ENCODE measurements around the gene DUSP6.

Gene DUSP6

DNA sequence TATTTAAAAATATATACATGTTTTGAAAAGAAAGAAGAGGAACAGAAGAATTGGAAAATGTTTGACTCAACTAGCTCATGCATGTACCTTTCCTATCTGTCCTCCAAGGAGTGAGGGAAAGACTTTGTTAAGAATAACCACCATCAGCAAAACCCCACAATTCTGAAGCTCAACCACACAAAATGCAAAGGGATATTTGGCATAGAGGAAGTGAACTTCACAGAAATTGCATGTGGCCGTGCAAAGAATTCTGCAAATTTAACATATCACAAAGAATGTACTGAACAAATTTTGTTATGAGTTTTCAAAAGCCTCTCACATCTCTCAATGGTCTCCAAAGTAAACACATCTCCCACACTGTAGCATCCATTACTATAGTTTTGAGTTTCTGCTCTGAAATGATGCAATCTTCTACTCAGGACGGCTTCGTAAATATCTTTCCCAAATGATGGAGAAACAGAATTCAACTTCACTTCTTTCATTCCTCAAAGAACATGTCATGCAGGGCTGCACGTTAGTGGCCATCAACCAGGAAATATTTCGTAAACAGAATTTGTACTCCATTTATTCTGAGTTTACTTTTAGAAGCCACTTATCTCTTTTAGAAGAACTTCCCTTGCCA is 17.6 kb downstream of the DUSP6 start:
- DNase-seq (ENCODE audit: low read depth in 3 of 3, low spot score in 1 of 3) = no peak

- no peak for DNase-seq (ENCODE audit: low read depth in 3 of 3, low spot score in 1 of 3)
These were observed 18.6 kb downstream of the DUSP6 start for GRCh38 chr12:89333564-89334252.

DNA sequence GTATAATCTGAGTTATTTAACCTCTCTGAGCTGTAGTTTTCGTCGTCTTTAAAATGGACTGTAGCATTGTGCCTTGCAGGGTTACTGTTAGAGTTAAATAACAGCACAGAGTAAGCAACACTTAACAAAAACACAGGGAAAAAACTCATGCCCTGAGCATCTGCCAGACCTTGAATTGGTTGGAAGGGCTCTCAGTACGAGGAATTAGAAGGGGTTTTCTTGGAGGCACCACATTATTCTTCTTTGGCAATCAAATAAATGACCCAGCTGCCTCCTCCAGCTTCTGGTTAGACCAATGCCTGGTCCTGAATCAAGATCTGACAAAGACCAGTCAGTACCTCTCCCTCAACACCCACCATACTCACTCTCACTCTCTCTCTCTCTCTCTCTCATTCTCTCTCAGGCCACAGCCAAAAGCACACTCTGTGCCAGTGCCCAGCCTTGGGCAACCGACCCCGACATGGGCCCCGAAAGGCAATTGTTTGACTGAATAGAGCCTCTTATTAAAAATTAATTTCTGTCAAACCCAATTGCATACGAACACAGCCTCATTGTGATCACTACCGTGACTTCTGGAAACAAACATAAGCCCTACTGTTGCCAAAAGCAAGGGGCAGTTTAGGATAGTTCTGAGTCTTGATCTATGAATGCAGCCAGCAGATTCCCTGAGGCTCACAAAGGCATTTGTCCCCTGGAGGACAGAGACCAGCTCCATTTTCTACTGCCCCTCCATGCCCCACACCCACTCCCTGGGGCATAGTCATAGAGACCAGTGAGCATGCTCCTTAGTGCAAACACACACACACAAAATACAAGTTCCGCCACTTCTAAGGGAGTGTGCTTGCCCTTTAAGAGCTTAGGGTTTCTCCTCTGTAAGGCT is 23.9 kb downstream of the DUSP6 start:
- no peak for DNase-seq (ENCODE audit: low read depth in 3 of 3, low spot score in 1 of 3)

- no peak for DNase-seq (ENCODE audit: low read depth in 3 of 3, low spot score in 1 of 3)
These were observed 24.7 kb downstream of the DUSP6 start for GRCh38 chr12:89327486-89328094.

DNA sequence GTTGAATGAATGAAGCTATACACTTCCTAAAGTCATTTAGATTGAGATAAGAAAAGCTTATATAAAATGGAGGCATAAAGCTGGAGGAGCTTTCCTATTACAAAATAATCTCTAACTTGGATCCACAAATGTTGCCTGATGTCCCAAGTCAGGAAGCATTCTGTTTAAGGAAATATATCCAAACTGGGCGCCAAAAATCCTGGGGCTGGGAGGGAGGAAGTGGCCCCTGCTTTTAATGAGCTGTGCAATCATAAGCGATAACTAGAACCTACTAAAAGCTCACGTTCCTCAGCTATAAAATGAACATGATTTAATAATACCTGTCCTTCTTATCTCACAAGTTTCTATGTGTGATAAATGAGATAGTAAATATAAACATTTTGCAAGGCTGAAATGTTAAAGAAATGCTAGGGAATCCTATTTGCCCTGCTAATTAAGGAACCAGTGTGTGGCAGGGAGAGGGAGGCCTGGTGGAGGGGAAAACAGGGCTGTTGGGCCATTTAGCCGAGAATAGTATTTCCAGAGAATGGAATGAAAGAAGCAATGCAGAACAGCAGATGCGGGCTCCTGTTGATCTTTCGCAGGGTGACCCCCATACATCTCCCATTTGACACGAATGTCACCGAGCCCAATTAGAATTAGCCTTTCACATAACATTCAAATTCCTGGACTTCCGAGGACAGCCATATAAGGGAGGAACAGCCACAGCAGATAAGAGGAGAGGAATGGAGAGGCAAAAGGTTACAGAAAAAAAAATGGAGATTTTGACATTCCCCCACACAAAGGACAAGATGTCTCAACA is 25.9 kb downstream of the DUSP6 start:
- no peak for DNase-seq (ENCODE audit: low read depth in 3 of 3, low spot score in 1 of 3)

DNA sequence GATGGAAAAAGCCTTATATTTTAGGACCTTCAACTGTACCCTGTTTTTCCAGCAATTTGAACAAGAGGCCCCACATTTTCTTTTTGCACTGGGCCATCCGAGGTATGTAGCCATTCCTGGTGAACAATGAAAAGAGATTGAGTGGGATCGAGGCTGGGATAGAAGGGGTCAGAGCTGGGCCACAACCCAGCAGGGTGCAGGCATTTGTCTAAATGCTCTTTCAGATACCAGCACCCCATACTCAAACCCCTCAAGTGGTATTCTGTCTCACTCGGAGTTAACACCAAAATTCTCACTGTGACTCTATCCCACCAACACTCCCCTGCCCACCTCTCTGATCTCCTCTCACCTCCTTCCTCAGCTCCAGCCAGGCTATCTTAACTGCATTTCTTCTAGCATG is 26.8 kb downstream of the DUSP6 start:
- no peak for DNase-seq (ENCODE audit: low read depth in 3 of 3, low spot score in 1 of 3)

DNA sequence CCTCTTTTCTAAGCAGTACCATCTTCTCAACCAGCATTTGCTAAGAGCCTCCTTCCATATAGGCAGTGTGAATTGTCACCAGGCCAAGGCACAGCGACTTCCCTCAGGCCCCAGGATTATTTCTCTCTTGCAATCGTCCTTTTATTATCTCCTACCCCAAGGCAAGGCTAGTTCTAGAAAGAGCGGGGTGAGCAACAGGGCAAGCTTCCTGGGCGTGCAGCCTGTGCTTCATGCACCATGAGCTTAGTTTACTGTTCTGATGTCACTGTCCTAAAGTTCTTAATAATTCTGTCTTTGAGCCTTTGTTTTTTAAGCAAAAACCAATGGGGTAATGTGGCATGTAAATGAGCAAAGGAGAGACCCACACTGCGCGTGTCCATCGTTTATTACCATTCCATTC is 27.9 kb downstream of the DUSP6 start:
- DNase-seq (ENCODE audit: low read depth in 3 of 3, low spot score in 1 of 3) = no peak

- DNase-seq (ENCODE audit: low read depth in 3 of 3, low spot score in 1 of 3) = no peak
These were observed 28.6 kb downstream of the DUSP6 start for GRCh38 chr12:89323568-89324218.

- no peak for DNase-seq (ENCODE audit: low read depth in 3 of 3, low spot score in 1 of 3)
These were observed 31.6 kb downstream of the DUSP6 start for GRCh38 chr12:89320735-89321134.

GRCh38 chr12:89319606-89320005 is 32.7 kb downstream of the DUSP6 start:
- DNase-seq (ENCODE audit: low read depth in 3 of 3, low spot score in 1 of 3) = no peak

GRCh38 chr12:89319122-89319521 is 33.2 kb downstream of the DUSP6 start:
- DNase-seq (ENCODE audit: low read depth in 3 of 3, low spot score in 1 of 3) = no peak

GRCh38 chr12:89316705-89317139 is 35.6 kb downstream of the DUSP6 start:
- DNase-seq (ENCODE audit: low read depth in 3 of 3, low spot score in 1 of 3) = no peak

DNA sequence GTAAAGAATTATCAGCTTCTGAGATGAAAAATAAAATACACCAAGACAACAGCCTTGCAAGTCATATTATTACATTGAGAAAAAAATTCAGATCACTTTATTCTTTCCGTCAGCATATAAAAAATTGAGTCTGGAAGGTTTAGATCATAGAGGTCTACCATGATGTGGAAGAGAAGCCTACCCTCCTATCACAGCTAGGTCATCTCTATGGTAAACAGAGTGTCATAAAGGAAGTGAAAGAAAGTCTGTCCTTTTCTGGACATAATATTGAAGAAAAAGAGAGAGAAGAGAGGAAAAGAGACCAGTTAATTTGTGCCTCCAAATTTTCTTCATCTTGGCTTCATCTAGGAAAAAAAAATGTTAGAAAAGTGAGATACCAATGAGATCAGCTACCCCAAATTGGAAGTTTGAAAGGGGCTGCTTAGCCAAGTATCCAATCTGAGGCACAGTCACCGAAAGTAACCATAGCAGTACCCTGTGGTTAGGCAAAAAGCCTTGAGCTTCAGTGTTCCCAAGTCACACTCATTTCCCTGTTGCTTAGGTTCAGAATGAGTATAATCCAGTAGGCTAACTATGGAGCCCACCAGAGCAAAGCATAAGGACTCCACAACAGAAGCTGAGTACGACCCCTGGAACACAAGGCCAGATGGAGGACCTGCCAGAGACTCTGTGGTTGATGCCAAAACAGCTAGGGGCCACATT is 38.1 kb downstream of the DUSP6 start:
- DNase-seq (ENCODE audit: low read depth in 3 of 3, low spot score in 1 of 3) = no peak

DNA sequence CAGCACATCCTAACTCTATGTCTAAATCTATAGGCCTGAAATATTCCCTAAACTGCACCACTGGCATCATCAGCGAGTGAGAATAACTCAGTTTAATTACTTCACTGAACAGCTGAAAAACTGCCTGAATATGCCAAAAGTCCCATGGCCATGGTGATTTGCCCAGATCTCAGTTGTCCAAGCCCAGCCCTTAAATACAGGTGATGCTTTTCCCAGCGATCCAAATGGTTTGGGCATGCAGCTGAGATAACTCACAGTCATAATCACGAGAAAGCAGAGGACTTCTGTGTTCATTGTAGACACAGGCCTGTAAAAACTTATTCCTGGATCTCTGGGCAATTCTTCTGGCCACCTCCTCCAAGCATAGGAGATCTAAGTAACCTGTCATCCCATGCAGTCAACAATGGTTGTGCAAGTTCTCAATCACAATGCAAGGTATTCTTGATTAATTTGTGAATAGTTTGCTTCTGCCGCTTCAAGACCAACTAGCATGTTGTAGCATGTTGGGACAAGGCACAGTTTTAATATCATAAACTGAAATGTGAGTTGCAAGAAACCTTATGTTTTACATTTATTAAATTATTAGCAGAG is 40.5 kb downstream of the DUSP6 start:
- DNase-seq (ENCODE audit: low read depth in 3 of 3, low spot score in 1 of 3) = no peak

DNA sequence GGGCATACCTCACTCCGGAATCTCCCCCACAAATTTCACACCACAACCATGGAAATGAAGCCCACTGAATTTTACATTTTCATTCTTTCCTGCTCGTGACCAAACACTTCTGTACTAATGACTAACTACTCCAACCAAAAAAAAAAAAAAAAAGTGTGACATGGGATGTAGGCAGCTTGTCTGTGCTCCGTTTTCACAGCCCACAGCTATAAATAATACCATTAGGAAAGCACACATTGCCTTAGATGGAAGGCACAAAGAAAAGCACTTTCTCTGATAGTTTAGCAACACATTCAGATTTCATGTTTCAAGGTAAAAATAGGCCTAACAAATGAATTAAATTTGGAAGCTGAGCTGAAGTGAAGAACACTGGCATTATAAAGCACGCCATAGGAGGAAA is 42.5 kb downstream of the DUSP6 start:
- DNase-seq (ENCODE audit: low read depth in 3 of 3, low spot score in 1 of 3) = no peak

- DNase-seq (ENCODE audit: low read depth in 3 of 3, low spot score in 1 of 3) = no peak
These were observed 42.9 kb downstream of the DUSP6 start for GRCh38 chr12:89309440-89309802.

DNA sequence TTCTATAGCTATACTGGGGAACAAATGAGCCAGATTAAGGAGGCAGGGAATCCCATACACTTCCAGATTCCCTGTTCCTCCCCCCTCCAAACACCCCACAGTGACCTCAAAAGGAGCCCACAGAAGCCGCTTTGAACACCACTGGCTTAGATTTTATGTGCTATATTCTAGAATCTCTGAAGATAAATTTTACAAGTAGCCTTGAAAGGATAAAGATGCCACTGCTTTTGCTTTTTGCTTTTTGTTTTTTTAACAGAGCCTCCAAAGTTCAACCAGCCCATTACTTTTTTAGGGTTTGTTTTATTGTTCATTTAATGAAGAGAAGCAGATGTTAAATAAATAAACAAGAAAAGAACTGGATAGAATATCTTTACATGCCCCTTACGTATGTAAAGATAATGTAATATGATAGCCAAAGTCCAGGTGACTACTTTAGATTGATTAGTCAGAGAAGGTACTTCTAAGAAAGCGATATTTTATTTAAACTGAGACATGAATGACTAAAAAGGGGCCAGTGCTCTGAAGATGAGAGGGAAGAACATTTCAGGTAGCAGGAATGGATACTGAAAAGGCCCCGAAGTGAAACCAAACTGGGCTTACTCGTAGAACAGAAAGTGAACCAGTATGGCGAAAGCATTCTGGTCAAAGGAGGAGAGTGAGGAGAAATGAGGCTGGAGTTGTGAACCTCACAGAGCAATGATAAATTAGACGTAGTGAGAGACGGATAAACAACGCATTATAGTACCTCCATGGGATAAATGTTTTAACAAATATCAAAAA is 44.6 kb downstream of the DUSP6 start:
- no peak for DNase-seq (ENCODE audit: low read depth in 3 of 3, low spot score in 1 of 3)

GRCh38 chr12:89306827-89307473 is 45.4 kb downstream of the DUSP6 start:
- DNase-seq (ENCODE audit: low read depth in 3 of 3, low spot score in 1 of 3) = no peak
